Measurements from ENCODE around the gene TSC22D4.
"Not testable (repeated sequence)": the region's sequence is repeated elsewhere in the genome, so short reads cannot be mapped to it uniquely, and the experiment has no call there.

The TSC22D4 gene

DNA sequence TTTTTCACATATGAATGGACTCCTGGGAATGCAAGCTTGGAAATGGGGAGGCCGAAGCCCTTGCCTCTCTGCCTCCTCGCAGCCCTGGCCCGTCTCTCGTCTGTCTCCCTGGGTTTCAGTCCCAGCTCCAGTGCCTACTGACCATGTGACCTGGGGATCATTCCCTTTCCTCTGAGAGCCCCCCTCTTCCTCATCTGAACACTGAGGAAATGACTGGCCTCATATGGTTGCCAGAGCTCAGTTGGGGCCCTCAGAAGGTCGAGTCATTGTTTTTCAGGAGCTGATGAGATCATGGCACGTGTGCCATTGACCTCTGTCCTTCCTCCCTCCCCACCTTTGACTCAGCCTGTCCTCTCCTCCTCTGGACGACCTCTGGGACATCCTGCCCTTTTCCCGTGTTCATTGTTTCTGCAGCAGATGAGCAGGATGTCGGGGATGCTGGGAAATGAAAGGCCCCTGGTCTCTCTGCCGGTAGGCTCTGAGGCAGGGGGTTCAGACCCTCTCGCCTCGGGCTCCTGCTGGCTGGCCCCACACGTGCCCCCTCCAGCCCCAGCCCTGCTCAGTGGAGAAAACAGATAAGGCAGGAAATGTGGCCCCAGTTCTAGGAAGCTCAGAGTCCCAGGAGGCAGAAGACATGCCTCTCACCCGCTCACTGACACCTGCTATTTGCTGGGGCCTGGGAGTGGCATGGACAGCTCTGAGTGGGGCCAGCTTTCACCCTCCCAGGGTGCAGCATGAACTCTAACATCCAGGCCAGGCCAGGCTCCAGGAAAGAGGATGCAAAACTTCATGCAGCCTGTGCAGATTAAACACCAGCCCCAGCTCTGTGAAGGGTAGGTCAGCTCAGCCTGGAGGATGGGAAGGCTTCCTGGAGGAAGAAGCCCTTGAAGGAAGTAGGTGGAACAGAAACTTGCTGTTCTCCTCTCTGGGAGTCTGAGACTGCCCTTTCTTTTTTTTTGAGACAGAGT is 34.4 kb downstream of the TSC22D4 start:
- no peak for DNase-seq (ENCODE audit: low read depth in 2 of 2)

DNA sequence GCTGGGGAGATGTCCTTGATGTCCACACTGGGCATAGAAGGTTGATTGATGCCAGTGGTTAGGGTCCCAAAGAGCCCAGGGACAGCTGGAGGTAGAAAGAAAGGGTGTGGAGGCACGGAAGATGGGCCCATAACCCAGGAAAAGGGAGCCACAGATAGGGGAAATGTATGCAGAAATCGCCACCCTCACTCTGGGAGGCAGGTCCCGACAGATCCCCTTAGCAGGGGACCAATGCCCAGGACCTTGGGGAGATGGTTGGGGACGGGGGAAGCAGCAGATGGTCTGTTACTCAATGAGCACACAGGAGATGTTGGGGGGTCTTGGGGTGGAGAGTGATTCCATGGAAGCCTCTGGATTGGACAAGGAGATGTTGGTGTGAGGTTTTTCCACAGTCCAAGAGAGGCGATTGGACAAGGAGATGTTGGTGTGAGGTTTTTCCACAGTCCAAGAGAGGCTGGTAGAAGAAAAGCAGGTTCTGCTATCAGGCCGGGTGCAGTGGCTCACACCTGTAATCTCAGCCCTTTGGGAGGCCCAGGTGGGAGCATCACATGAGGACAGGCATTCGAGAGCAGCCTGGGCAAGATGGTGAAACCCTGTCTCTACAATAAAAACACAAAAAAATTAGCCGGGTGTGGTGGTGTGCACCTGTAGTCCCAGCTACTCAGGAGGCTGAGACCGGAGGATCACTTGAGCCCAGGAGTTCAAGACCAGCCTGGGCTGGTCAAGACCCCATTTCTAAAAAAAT is 35.7 kb downstream of the TSC22D4 start:
- no peak for DNase-seq (ENCODE audit: low read depth in 2 of 2)

DNA sequence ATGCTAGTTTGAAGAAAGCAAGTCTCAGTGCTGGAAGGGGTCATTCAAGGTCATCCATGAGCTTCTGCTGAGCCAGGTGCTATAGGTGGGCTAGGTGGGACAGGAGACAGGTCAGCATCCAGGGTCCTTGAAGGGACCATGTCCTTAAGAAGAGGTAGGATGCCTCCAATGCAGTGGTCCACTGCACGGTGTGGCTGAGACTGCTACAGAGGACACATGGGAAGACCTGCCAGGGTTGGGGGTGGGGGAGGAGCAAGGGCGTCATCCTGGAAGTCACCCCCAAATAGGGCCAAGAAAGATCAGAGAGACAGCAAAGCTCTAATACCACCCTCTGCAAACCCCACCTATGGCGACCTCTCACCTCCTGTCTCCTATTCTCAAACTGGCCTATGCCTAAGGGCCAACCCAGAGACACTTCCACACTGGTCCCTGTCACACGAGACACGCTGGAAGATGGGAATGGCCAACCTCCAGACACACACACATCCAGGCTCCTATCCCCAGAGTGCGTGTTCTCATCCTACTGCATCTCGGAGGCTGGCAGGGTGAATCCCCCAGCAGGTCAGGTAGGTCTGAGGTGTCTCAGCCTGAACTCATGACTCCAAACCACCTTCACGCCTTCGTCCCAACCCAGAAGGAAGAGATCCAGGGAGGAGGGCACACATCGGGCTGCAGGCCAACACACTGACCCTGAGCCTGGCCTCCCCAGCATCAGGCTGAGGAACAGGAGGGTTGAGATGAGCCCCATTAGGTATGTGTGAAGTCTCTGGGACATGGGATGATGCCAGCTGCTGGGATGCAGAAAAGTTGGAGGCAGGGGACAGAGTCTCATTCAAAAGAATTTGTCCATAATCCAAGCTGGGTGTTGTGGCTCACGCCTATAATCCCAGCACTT is 37.1 kb downstream of the TSC22D4 start:
- DNase-seq (ENCODE audit: low read depth in 2 of 2), result no peak

DNA sequence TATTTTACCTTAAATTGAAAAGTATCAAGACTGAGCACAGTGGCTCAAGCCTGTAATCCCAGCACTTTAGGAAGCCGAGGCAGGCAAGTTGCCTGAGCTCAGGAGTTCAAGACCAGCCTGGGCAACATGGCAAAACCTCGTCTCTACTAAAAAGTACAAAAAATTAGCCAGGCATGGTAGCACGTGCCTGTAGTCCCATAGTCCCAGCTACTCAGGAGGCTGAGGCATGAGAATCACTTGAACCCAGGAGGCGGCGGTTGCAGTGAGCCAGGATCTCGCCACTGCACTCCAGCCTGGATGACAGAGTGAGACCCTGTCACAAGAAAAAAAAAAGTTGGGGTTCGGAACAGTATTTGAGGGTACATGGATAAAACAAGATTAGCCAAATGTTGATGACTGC is 39.8 kb downstream of the TSC22D4 start:
- not testable (repeated sequence) for DNase-seq (ENCODE audit: low read depth in 2 of 2)

DNA sequence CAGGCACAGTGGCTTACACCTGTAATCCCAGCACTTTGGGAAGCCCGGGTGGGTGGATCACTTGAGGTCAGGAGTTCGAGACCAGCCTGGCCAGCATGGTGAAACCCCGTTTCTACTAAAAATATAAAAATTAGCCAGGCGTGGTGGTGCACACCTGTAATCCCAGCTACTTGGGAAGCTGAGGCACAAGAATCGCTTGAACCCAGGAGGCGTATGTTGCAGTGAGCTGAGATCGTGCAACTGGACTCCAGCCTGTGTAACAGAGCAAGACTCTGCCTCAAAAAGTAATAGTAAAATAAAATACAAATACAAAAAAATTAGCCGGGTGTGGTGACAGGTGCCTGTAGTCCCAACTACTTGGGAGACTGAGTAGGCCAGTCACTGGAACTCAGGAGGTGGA is 40.3 kb downstream of the TSC22D4 start:
- not testable (repeated sequence) for DNase-seq (ENCODE audit: low read depth in 2 of 2)

DNA sequence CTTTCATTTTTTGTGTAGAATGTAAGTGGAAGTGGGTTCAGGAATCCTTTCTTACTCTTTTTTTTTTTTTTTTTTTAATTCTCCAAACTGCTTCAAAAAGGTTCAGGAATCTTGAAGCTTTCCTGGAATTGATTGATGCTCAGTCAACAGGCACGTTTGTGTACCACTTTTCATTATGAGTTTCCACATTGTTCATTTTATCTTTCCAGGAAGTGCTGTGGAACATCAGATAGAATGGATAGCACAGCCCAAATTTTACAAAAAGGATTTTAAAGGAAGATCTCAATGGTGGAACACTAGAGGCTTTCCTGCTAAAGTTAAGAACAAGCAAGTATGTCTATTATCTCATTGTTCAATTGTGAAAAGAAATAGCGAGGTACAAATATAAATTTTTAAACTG is 40.8 kb downstream of the TSC22D4 start:
- DNase-seq (ENCODE audit: low read depth in 2 of 2), result no peak

DNA sequence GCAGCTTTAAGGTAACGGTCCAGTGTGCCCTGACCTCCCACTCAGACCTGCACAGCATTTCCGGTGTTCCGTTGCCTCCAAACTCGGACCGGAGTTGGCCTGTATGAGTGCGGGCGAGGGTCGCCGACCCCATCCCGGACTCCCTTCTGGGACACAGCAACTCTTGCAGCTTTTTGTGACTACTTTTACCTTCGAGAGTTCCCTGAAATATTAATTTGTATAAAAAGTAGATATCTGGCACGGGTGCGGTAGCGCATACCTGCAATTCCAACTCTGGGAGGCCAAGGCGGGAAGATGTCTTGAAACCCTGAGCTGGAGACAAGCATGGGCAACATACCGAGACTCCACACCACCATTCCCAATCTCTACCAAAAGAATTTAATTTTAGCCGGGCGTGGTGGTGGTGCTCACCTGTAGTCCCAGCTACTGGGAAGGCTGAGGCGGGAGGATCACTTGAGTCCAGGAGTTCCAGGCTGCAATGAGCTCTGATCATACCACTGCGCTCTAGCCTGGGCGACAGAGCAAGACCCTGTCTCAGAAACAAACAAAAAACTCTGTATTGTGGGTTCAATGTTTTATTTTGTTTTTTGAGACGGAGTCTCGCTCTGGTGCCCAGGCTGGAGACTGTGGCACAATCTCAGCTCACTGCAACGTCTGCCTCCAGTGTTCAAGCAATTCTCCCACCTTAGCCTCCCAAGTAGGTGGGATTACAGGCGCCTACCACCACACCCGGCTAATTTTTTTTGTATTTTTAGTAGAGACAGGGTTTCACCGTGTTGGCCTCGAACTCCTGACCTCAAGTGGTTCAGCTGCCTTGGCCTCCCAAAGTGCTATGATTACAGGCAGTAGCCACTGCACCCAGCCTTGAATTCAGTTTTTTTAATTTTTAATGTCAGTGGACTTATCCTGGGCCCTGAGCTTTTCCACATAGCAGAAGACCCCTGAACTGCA is 41.6 kb downstream of the TSC22D4 start:
- DNase-seq (ENCODE audit: low read depth in 2 of 2), result no peak

DNA sequence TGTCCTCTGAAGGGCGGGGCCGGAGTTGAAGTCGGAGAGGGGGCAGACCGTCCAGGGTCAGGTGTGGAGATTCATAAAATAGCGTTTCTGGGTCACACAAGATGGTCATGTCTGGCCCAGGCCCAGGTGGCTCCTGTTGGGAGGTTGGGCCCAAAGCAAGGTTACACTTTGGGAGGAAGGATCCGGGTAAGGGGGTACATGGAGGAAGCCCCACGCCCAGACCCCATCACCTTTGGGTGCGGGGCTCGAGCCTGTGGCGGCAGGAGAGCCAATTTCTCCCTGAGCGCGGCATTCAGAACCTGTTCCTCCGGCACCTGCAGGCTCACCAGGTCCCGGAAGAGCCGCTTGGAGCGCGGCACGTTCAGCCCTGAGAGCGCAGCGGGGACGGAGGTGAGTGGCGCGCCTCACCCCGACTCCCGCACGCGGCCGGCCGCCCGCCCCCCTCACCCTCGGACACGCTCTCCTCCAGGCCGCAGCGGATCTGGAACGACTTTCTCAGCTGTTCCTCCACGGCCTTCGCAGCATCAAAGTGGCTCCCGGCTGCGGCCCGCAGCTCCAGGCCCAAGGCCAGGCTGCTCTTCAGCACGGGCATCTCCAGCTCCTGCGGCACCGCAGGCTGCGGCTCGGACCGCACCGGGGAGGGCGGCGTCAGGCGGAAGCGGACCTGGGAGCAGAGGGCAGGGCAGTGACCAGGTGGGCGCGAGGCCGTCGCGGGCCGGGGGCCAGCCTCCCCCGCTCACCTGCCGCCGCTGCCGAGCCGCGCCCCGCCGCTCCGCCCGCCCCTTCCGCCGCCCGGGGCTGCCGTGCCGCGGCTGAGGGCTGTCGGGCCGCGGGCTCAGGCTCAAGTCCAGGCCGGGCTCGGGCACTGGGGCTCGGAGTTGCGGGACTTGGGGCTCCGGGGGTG is 43.4 kb downstream of the TSC22D4 start:
- DNase-seq (ENCODE audit: low read depth in 2 of 2), result no peak

DNA sequence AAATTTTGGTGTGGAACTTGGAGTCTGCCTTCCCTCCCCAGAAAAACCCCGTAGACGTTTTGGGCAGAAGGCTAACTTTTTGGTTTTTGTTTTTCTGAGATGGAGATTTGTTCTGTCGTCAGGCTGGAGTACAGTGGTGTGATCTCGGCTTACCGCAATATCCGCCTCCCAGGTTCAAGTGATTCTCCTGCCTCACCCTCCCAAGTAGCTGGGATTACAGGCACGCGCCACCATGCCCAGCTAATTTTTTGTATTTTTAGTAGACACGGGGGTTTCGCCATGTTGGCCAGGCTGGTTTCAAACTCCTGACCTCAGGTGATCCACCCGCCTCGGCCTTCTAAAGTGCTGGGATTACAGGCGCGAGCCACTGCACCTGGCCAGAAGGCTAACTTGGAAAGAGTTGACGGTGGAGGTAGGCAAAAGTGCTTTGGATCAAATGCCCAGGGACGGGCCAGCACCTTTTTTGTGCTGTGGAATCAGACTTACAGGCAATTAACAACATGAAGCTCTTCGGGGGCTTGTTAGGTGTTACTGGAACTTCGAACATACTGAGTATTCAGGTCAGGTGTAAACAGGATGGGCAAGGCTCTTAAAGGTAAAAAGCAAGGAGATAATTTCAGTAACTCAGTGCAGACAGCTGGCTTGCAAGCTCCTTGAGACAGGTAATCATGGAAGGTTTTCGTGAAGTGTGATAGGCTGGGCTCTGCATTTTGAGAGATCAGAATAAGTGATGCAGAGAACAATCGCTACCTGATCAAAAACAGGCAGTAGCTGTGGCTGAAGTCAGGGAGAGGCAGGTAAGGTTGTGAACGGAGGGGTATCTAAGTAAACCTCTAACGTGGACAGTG is 44.5 kb downstream of the TSC22D4 start:
- DNase-seq (ENCODE audit: low read depth in 2 of 2), result no peak

DNA sequence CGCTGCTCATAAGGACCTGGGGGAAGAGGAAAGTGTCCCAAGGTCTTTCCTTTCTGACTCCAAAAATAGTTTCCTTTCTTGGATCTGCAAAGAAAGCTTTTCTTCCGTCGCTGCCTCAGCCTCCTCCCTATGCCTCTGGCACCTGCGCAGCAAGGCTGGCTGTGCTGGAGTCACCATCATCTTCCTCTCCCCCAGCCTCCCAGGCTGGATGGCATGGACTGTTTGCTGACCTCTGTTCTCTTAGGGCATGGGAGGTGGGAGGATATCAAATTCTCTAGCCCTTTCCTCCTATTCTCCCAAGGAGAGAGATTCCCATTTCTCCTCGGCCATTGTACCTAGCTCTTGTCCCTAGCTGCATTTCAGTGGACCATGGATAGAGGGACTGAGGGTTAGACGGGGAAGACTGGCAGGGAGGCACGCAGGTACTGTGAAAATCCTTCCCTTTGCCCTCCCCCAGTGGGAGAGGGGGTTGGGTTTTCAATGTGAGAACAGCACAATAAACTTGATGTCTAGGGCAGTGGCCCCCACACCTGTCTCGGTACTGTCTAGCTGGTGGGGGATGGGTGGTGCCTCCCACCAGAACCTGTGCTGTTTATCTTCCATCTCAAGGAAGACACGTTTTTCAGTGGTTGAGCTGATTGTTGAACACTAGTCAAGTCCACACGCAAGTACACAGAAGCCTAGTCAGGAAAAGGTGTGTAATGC is 45.3 kb downstream of the TSC22D4 start:
- DNase-seq (ENCODE audit: low read depth in 2 of 2), result no peak

DNA sequence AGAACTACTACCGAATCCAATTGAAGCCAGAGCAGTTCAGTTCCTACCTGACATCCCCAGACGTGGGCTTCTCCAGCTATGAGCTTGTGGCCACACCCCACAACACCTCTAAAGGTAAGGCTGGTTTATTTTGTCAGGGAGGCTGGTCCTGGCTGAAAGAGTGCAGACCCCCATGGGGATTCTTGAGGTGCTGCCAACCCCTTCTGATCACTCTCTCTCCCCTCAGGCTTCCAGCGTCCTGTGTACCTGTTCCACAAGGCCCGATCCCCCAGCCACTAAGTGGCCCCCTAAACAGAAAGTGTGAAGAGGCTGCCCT is 45.8 kb downstream of the TSC22D4 start:
- DNase-seq (ENCODE audit: low read depth in 2 of 2), result no peak

DNA sequence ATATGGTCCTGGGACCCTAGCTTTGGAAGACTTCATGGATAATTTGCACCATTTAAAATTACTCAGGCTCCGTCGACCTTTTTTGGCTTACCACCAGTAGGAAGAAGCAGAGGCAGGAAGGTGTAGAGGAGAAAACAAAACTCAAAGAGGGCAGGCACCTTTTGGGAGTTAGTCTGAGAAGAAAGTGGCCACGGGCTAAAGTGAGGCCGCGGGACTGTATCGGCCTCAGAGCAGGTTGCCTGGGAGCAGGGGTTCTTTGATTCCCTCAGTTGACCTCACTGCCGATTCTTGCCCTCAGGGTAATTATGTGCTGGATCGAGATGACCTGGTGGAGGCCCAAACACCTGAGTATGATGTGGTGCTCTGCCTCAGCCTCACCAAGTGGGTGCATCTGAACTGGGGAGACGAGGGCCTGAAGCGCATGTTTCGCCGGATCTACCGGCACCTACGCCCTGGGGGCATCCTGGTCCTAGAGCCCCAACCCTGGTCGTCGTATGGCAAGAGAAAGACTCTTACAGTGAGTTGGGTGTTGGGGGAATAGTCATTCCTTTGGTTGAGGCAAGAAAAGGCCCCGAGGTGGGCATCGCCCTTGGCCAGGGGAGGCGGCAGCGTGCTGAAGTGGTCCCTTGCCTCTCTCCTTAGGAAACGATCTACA is 46.3 kb downstream of the TSC22D4 start:
- DNase-seq (ENCODE audit: low read depth in 2 of 2), result no peak

DNA sequence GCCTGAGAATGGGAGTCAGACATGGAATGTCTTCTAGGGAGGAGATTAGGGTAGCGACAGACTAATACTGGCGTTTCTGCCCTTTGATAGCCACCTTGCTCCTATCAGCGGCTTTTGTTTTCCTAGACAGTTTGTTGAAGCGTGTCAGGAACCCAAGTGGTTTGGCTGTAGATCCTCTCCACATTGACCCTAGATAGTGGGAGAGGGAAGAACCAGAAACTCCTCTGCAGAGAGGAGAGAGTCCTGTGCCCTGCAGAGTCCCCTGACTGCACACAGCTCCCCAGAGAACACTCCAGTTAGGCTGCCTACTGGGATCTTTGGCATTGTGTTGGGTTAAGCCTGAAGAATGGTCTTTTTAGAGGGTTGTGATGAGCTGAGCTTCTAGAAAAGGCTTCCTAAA is 47.0 kb downstream of the TSC22D4 start:
- DNase-seq (ENCODE audit: low read depth in 2 of 2), result no peak

DNA sequence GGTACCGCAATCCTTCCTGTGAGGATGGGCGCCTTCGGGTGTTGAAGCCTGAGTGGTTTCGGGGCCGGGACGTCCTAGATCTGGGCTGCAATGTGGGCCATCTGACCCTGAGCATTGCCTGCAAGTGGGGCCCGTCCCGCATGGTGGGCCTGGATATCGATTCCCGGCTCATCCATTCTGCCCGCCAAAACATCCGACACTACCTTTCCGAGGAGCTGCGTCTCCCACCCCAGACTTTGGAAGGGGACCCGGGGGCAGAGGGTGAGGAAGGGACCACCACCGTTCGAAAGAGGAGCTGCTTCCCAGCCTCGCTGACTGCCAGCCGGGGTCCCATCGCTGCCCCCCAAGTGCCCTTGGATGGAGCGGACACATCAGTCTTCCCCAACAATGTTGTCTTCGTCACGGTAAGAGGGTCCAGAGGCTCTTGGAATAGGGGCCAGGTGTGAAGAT is 47.7 kb downstream of the TSC22D4 start:
- no peak for DNase-seq (ENCODE audit: low read depth in 2 of 2)

DNA sequence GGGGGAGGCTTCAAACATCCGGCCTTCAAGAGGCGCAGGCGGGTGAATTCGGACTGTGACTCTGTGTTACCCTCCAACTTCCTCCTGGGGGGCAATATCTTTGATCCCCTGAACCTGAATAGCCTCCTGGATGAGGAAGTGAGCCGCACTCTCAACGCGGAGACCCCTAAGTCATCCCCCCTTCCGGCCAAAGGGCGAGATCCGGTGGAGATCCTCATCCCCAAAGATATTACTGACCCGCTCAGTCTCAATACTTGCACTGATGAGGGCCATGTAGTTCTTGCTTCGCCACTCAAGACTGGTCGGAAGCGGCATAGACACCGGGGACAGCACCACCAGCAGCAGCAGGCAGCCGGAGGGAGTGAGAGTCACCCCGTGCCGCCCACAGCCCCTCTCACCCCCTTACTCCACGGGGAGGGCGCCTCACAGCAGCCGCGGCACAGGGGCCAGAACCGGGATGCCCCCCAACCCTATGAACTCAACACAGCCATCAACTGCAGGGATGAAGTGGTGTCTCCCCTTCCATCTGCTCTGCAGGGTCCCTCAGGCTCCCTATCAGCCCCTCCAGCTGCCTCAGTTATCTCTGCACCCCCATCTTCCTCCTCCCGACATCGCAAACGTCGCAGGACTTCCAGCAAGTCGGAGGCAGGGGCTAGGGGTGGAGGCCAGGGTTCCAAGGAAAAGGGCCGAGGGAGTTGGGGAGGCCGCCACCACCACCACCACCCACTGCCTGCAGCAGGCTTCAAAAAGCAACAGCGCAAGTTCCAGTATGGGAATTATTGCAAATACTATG is 48.3 kb downstream of the TSC22D4 start:
- no peak for DNase-seq (ENCODE audit: low read depth in 2 of 2)

DNA sequence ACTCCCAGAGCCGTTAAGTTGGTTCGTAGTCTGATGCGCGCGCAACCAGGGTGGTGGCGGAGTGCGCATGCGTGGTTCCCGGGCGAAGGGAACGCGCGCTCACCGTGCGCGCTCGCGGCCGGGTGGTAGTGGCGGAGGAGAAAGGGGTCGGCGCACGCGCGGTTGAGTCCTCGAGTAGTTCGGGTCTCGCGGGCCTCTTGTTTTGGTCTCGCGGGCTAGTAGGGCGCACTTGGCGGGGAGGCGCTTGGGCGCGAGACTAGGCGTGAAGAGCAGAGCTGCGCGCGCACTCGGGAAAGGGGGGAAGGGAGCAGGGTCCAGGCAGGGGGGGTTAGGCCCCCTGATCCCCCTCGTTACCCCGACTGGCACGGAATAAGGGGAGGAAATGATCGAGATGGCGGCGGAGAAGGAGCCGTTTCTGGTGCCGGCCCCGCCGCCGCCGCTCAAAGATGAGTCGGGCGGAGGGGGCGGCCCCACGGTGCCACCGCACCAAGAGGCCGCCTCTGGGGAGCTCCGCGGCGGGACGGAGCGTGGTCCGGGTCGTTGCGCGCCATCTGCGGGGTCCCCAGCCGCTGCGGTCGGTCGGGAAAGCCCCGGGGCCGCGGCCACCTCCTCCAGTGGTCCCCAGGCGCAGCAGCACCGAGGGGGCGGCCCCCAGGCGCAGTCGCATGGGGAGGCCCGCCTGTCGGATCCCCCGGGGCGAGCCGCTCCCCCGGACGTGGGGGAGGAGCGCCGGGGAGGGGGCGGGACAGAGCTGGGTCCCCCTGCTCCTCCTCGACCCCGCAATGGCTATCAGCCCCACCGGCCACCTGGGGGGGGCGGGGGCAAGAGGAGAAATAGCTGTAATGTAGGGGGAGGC is 49.1 kb downstream of the TSC22D4 start, which contains the start of gene MEPCE:
TSS of gene MEPCE (plus strand) at position 195 of the 856 bp plus-strand sequence. CDS start at position 383, 188 bp downstream.
- DNase-seq (ENCODE audit: low read depth in 2 of 2), result peak; percentile 93 to 96
